Measurements from ENCODE around the gene C4orf50.

GRCh38 chr4:5881340-5881739 lies 136.9 kb downstream of the C4orf50 start:
- TF ChIP-seq CTCF (IDR thresholded peaks at IDR 0.05; ENCODE audit: low read depth, low read length) (no peak), EZH2phosphoT487 (IDR thresholded peaks at IDR 0.05; ENCODE audit: low read depth) (no peak)
